Upper lobe of left lung (tissue), 4 donors: Measurements from ENCODE around the gene ADTRP.

Source experiments
- POLR2A ChIP-seq, 4 donors: fragments of 450-650 bp; IDR thresholded peaks; one replicate each; pipeline ENCODE4 v1.5.1; 2016 to 2017; ENCODE audit warnings: antibody characterized with exemption in 4 of 4, mild to moderate bottlenecking in 2 of 4
- POLR2AphosphoS5 ChIP-seq, 2 donors: sonication (generic); formaldehyde crosslinking; IDR thresholded peaks; one replicate each; pipeline ENCODE4 v1.5.1; 2017; ENCODE audit warnings: antibody characterized with exemption in 2 of 2
- TF ChIP-seq, protein P1 (sequence below), 6 experiments: fragments of 450-650 bp in 4 of 6; fragments of 200-600 bp in 2 of 6; sonication (generic) in 2 of 6; IDR thresholded peaks; one replicate each; pipeline ENCODE4 v1.5.1; 2016 to 2019; ENCODE audit warnings: antibody characterized with exemption in 6 of 6

DNA sequence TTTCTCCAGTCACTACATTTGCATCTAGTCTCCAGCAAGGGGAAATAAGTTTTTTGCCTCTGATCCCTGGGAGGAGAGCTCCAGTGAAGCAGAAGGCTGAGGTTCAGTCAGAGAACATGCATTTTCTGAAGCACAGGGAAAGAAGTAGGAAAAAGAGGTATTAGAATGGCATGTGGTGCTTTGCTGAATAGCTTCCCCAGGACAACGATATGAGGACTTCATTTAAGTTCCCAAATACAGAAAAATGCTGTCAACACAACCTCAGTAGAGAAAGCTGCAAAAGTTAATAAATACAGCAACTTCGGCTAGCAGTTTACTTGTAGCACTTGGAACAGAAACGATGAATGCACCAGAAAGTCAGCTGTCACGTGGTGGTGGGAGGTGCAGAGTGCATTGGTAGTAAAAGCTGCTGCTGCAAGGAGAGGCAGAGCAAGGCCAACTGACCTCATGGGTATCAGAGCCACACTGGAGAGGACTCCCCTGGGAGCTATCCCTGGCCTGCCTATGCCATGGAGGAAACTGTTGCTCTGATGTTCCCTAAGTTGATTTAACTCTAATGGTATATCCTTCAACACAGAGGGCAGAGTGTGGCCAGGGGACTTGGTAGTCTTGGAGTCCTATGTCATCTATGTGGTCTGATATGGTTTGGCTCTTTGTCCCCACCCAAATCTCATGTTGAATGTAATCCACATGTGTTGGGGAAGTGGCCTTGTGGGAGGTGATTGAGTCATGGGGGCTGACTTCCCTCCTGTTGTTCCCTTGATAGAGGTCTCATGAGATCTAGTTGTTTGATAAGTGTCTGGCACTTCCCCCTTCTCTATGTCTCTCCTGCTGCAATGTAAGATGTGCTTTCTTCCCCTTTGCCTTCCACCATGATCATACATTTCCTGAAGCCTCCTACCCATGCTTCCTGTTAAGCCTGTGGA, 85.9 kb downstream of the ADTRP start:
- TF ChIP-seq, protein P1, sequence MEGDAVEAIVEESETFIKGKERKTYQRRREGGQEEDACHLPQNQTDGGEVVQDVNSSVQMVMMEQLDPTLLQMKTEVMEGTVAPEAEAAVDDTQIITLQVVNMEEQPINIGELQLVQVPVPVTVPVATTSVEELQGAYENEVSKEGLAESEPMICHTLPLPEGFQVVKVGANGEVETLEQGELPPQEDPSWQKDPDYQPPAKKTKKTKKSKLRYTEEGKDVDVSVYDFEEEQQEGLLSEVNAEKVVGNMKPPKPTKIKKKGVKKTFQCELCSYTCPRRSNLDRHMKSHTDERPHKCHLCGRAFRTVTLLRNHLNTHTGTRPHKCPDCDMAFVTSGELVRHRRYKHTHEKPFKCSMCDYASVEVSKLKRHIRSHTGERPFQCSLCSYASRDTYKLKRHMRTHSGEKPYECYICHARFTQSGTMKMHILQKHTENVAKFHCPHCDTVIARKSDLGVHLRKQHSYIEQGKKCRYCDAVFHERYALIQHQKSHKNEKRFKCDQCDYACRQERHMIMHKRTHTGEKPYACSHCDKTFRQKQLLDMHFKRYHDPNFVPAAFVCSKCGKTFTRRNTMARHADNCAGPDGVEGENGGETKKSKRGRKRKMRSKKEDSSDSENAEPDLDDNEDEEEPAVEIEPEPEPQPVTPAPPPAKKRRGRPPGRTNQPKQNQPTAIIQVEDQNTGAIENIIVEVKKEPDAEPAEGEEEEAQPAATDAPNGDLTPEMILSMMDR (IDR thresholded peaks at IDR 0.05): no peak
- TF ChIP-seq POLR2AphosphoS5 (IDR thresholded peaks at IDR 0.05): no peak
- TF ChIP-seq POLR2A (IDR thresholded peaks at IDR 0.05): no peak
